Measurements from ENCODE around the gene ARHGAP22. TPM values are rescaled to one million over a fixed set of nuclear protein-coding genes. Genes with fewer than 3 reads are reported as not detected.

The ARHGAP22 gene
- total RNA-seq, 1 experiment from 2014 or later: 1.8 TPM

DNA sequence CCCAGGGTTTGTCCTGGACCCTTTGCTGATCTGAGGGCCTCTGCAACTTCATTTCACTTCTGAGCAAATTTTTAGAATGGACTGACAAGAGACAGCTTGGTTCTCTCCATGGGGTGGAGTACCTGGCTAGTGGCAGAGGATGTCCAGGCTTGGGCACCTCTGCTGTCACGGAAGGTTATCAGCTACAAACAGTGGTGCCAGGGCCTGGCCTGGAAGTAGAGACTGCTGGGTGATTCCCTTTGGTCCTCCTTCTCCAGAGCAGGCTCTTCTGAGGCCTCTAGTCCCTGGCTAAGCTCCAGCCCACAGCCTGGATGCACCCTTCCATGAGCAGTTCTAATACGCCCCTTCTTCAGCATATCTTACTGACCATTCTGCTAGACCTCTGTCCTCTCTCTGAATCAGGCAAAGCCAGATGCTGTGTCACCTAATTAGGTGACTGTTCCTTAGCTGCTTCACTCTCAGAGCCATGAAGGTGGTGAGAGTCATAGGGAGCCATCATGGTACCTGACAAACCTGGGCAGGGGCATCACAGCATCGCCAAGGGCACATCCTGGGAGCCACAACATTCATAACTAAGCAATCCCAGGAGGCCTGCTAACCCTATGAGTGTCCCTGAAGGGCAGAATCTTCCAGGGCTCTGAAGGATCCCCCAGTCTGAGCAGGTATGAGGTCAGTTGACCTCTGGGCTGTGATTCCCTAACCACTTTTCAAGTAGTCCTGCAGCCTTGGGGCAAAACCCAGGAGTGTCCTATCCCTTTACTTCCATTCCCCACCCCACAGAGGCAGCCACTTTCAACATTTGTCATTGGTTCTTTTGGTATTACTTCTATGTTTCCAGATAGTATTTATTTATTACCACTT lies 4.0 kb downstream of the ARHGAP22 start:
- no peaks in the 10 kb centered on the region; the same call in 1 of the 2 replicates for H3K4me1 ChIP-seq (ENCODE audit: control insufficient read depth, insufficient read depth, low read length)
- BruUV-seq (replicated peaks): no TSS peak
- ChIA-PET POLR2A (no interaction called here), CTCF (interaction anchor here (0.7 kb wide), 1 partner anchor 8 kb away, joined by 3 read pairs; no protein-coding TSS in a partner anchor)
- in situ Hi-C loops (cut with HindIII; ENCODE audit: low pct_unique_long_range_greater_than_20kb, low sequenced_read_pairs) (no loop called here), intact Hi-C loops (cut with micrococcal nuclease; ENCODE audit: unreplicated experiment) (no loop called here)
- no peaks in the 10 kb centered on the region for H3K9me3 ChIP-seq (ENCODE audit: control insufficient read depth, insufficient read depth, low read depth, low read length)
- ATAC-seq: no peak
- H3K27ac ChIP-seq (ENCODE audit: low read length): no peak overlapping the region
- DNase-seq (ENCODE audit: low read depth, low spot score): no peak
- no peak overlapping the region for H3K4me3 ChIP-seq (ENCODE audit: low read depth in 2 of 2, low read length in 2 of 2)
- peaks cover 11% of the 10 kb centered on the region for H3K27me3 ChIP-seq (ENCODE audit: control insufficient read depth, insufficient read depth, low read length)
- peaks cover 2% of the 10 kb centered on the region; the same call in 1 of the 2 replicates for H3K36me3 ChIP-seq (ENCODE audit: control insufficient read depth, insufficient read depth, low read length)
- TF ChIP-seq, protein P1, sequence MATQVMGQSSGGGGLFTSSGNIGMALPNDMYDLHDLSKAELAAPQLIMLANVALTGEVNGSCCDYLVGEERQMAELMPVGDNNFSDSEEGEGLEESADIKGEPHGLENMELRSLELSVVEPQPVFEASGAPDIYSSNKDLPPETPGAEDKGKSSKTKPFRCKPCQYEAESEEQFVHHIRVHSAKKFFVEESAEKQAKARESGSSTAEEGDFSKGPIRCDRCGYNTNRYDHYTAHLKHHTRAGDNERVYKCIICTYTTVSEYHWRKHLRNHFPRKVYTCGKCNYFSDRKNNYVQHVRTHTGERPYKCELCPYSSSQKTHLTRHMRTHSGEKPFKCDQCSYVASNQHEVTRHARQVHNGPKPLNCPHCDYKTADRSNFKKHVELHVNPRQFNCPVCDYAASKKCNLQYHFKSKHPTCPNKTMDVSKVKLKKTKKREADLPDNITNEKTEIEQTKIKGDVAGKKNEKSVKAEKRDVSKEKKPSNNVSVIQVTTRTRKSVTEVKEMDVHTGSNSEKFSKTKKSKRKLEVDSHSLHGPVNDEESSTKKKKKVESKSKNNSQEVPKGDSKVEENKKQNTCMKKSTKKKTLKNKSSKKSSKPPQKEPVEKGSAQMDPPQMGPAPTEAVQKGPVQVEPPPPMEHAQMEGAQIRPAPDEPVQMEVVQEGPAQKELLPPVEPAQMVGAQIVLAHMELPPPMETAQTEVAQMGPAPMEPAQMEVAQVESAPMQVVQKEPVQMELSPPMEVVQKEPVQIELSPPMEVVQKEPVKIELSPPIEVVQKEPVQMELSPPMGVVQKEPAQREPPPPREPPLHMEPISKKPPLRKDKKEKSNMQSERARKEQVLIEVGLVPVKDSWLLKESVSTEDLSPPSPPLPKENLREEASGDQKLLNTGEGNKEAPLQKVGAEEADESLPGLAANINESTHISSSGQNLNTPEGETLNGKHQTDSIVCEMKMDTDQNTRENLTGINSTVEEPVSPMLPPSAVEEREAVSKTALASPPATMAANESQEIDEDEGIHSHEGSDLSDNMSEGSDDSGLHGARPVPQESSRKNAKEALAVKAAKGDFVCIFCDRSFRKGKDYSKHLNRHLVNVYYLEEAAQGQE (IDR thresholded peaks at IDR 0.05; ENCODE audit: insufficient read depth in 1 of 2, low read depth in 2 of 2, low read length in 1 of 2): no peak
- TF ChIP-seq, protein P2, sequence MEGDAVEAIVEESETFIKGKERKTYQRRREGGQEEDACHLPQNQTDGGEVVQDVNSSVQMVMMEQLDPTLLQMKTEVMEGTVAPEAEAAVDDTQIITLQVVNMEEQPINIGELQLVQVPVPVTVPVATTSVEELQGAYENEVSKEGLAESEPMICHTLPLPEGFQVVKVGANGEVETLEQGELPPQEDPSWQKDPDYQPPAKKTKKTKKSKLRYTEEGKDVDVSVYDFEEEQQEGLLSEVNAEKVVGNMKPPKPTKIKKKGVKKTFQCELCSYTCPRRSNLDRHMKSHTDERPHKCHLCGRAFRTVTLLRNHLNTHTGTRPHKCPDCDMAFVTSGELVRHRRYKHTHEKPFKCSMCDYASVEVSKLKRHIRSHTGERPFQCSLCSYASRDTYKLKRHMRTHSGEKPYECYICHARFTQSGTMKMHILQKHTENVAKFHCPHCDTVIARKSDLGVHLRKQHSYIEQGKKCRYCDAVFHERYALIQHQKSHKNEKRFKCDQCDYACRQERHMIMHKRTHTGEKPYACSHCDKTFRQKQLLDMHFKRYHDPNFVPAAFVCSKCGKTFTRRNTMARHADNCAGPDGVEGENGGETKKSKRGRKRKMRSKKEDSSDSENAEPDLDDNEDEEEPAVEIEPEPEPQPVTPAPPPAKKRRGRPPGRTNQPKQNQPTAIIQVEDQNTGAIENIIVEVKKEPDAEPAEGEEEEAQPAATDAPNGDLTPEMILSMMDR (IDR thresholded peaks at IDR 0.05): no peak
- TF ChIP-seq POLR2AphosphoS5 (IDR thresholded peaks at IDR 0.05; ENCODE audit: low read depth, low read length) (no peak), SIN3A (IDR thresholded peaks at IDR 0.05; ENCODE audit: borderline replicate concordance, insufficient read depth, low read depth, low read length) (no peak), TCF7L2 (IDR thresholded peaks at IDR 0.05; ENCODE audit: low read depth, low read length) (no peak)

GRCh38 chr10:48599830-48600134 lies 5.1 kb downstream of the ARHGAP22 start:
- Histone ChIP-seq H3K4me3 (ENCODE audit: low read depth in 2 of 2, low read length in 2 of 2) (no peak overlapping the region), H3K27ac (ENCODE audit: low read length) (no peak overlapping the region), H3K36me3 (ENCODE audit: control insufficient read depth, insufficient read depth, low read length) (peaks cover 2% of the 10 kb centered on the region; the same call in 1 of the 2 replicates), H3K27me3 (ENCODE audit: control insufficient read depth, insufficient read depth, low read length) (peaks cover 9% of the 10 kb centered on the region), H3K9me3 (ENCODE audit: control insufficient read depth, insufficient read depth, low read depth, low read length) (no peaks in the 10 kb centered on the region), H3K4me1 (ENCODE audit: control insufficient read depth, insufficient read depth, low read length) (no peaks in the 10 kb centered on the region; the same call in 1 of the 2 replicates)
- ATAC-seq (no peak), DNase-seq (ENCODE audit: low read depth, low spot score) (no peak)
- CTCF ChIA-PET: no interaction called here
- intact Hi-C loops (cut with micrococcal nuclease; ENCODE audit: unreplicated experiment) (no loop called here), in situ Hi-C loops (cut with HindIII; ENCODE audit: low pct_unique_long_range_greater_than_20kb, low sequenced_read_pairs) (no loop called here)
- POLR2A ChIA-PET: no interaction called here
- TF ChIP-seq, protein P2 (IDR thresholded peaks at IDR 0.05): no peak
- TF ChIP-seq, protein P1 (IDR thresholded peaks at IDR 0.05; ENCODE audit: insufficient read depth in 1 of 2, low read depth in 2 of 2, low read length in 1 of 2): no peak
- TF ChIP-seq POLR2AphosphoS5 (IDR thresholded peaks at IDR 0.05; ENCODE audit: low read depth, low read length): no peak
- TF ChIP-seq TCF7L2 (IDR thresholded peaks at IDR 0.05; ENCODE audit: low read depth, low read length): no peak
- no peak for TF ChIP-seq SIN3A (IDR thresholded peaks at IDR 0.05; ENCODE audit: borderline replicate concordance, insufficient read depth, low read depth, low read length)
- BruUV-seq (replicated peaks): no TSS peak
